Heart left ventricle (tissue), 16 donors: ENCODE results near the gene MEGF11. TPM values are rescaled to one million over a fixed set of nuclear protein-coding genes. Genes with fewer than 3 reads are reported as not detected.

Experiments used
- ATAC-seq, 4 donors: fragments of 200-7000 bp; cut with Tn5 transposase; one replicate each; pipeline ENCODE4 v1.9.1; 2020 to 2022; ENCODE audit warnings: moderate library complexity in 4 of 4, mild to moderate bottlenecking in 3 of 4, moderate number of reproducible peaks in 1 of 4
- DNase-seq, 5 donors: peaks; one replicate each; pipeline ENCODE4 v3.0.0-alpha.2; 2020
- H3K27ac ChIP-seq, 12 donors: fragments of 200-600 bp; sonication (generic) in 4 of 12; one replicate each; pipeline versions ENCODE4 v1.5.0 to v1.8.0; 2016 to 2022; ENCODE audit warnings: mild to moderate bottlenecking in 2 of 12
- H3K27me3 ChIP-seq, 9 donors: fragments of 200-600 bp; sonication (generic) in 2 of 9; one replicate each; pipeline versions ENCODE4 v1.5.1 to v1.8.0; 2016 to 2022; ENCODE audit warnings: mild to moderate bottlenecking in 3 of 9
- H3K36me3 ChIP-seq, 9 donors: fragments of 200-600 bp; sonication (generic) in 2 of 9; one replicate each; pipeline versions ENCODE4 v1.5.0 to v1.8.0; 2018 to 2022; ENCODE audit warnings: mild to moderate bottlenecking in 2 of 9
- H3K4me1 ChIP-seq, 12 donors: fragments of 200-600 bp; sonication (generic) in 4 of 12; one replicate each; pipeline versions ENCODE4 v1.5.0 to v1.8.0; 2016 to 2022; ENCODE audit warnings: mild to moderate bottlenecking in 3 of 12
- H3K4me3 ChIP-seq, 12 donors: fragments of 200-600 bp; sonication (generic) in 4 of 12; one replicate each; pipeline versions ENCODE4 v1.5.0 to v1.8.0; 2017 to 2022; ENCODE audit warnings: mild to moderate bottlenecking in 9 of 12, moderate library complexity in 4 of 12
- H3K9me3 ChIP-seq, 12 donors: fragments of 200-600 bp; sonication (generic) in 4 of 12; one replicate each; pipeline versions ENCODE4 v1.5.0 to v1.8.0; 2016 to 2022; ENCODE audit warnings: mild to moderate bottlenecking in 1 of 12
- CTCF ChIP-seq, 12 donors: fragments of 200-600 bp; sonication (generic) in 4 of 12; IDR thresholded peaks; one replicate each; pipeline versions ENCODE4 v1.5.0 to v1.8.0; 2018 to 2022; ENCODE audit warnings: antibody characterized with exemption in 12 of 12, mild to moderate bottlenecking in 5 of 12
- POLR2A ChIP-seq, 2 donors: fragments of 450-650 bp; IDR thresholded peaks; one replicate each; pipeline ENCODE4 v1.6.1; 2017; ENCODE audit warnings: antibody characterized with exemption in 2 of 2, mild to moderate bottlenecking in 2 of 2, moderate library complexity in 2 of 2
- WGBS, 4 donors: extraction: QIAGEN DNeasy Blood & Tissue Kit in 2 of 4; methylation state at CpG; one replicate each; pipeline versions ENCODE4 v1.1.5 to v1.1.7; 2013 to 2018; 5-methylcytosine and 5-hydroxymethylcytosine counted together
- intact Hi-C, 10 donors: fragments of 100-400 bp; cut with DNase I; formaldehyde crosslinking; loops; one replicate each; pipeline versions ENCODE4 v1.11.1 to v1.14.2; 2022
- polyA plus RNA-seq, 2 donors: library from polyadenylated mRNA; stranded (reverse); fragments of 200-250 nt; gene quantifications; one replicate each; pipeline ENCODE4 v1.2.3, GENCODE V29; 2013
- total RNA-seq, 9 donors: library from RNA; depleted of rRNA in 2 of 9; stranded (reverse); fragments of >200 nt in 2 of 9; fragmentation: NEBNext Ultra II Directional in 3 of 9; extraction: Animal tissue kit (Norgen Biotek cat#: 25700) in 3 of 9; gene quantifications; one replicate each; pipeline versions ENCODE4 v1.1.0 to v1.2.4, GENCODE V29; 2016 to 2023
- donor health status: ischemic (EF 13 %, LVEDD 7.1; RV severe dilation, severe dysfunction).
- donor health status: healthy with polysubstance abuse.
- donor health status: DM: no; HTN: yes; CAD: no.
- donor health status: DM: no; HTN: no; CAD: no.
- donor health status: ischemic (EF 25% LVEDD 6.9; RV normal size, moderate dysfunction).
- donor health status: ischemic (EF 25% LVEDD 5.7; RV mildly dilated, moderate dysfunction).
- donor health status: healthy.
- donor health status: DM: yes; HTN: yes; CAD: no.
- donor health status: ischemic (EF 35%, LVEDD 5.7; RV mildly dilated, moderate dysfunction).
- donor health status: nonischemic (EF 11% LVEDD 7.7; RV severe dilation, severe dysfunction).
- donor health status: DM: yes; HTN: yes; CAD: no.
- donor health status: PGD.
- donor health status: ischemic (EF 29% LVEDD 5.4; RV normal size, mild dysfunction).
- donor health status: nonischemic (EF 23%, LVEDD 6.1; RV moderate dilation, normal function).

The MEGF11 gene
- total and polyA plus RNA-seq, 11 donors, result 0.07 TPM; not detected in 10

GRCh38 chr15:66276546-66276945, 23.0 kb upstream of the MEGF11 start:
- no peak for TF ChIP-seq CTCF (IDR thresholded peaks at IDR 0.05)
- TF ChIP-seq POLR2A (IDR thresholded peaks at IDR 0.05), result no peak
- intact Hi-C loops, result no loop called here
- no peaks in the 10 kb centered on the region for H3K4me1 ChIP-seq
- H3K27me3 ChIP-seq, result no peaks in the 10 kb centered on the region
- DNase-seq, result no peak
- no peak overlapping the region for H3K4me3 ChIP-seq
- peaks cover 0 to 9% (median 0%) of the 10 kb centered on the region in 12 donors for H3K9me3 ChIP-seq
- no peaks in the 10 kb centered on the region for H3K36me3 ChIP-seq
- 93 to 95% (median 94%) methylated on average over 3 of the region's 3 CpGs for WGBS, 4 donors
- no peak for ATAC-seq
- H3K27ac ChIP-seq, result no peak overlapping the region

- ATAC-seq (no peak), DNase-seq (no peak)
- H3K4me3 ChIP-seq, result no peak overlapping the region
- no peaks in the 10 kb centered on the region for H3K4me1 ChIP-seq
- intact Hi-C loops, result no loop called here
- no peaks in the 10 kb centered on the region for H3K36me3 ChIP-seq
- peaks cover 0 to 9% (median 0%) of the 10 kb centered on the region in 12 donors for H3K9me3 ChIP-seq
- H3K27me3 ChIP-seq, result no peaks in the 10 kb centered on the region
- no peak for TF ChIP-seq POLR2A (IDR thresholded peaks at IDR 0.05)
- no peak for TF ChIP-seq CTCF (IDR thresholded peaks at IDR 0.05)
- H3K27ac ChIP-seq, result no peak overlapping the region
Observed at GRCh38 chr15:66275352-66275751, 21.8 kb upstream of the MEGF11 start.

DNA sequence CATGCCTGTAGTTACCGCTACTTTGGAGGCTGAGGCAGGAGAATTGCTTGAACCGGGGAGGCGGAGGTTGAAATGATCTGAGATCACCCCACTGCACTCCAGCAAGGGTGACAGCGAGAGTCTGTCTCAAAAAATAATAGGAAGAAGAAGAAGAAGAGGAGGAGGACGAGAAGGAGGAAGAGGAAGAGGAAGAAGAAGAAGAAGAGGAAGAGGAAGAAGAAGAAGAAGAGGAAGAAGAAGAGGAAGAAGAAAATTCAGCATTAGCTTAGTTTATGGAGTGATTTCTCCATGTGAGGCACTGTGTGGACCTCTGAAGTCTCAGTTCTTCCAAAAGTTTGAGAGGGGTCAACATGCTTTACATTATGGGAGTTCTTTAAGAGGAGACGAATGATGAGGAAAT, 17.4 kb upstream of the MEGF11 start:
- intact Hi-C loops, result no loop called here
- TF ChIP-seq POLR2A (IDR thresholded peaks at IDR 0.05) (no peak), CTCF (IDR thresholded peaks at IDR 0.05) (no peak)

GRCh38 chr15:66269326-66270090, 16.0 kb upstream of the MEGF11 start:
- DNase-seq (no peak), ATAC-seq (peak in 1 of 4 donors; percentile 43)
- no peak for TF ChIP-seq CTCF (IDR thresholded peaks at IDR 0.05)
- TF ChIP-seq POLR2A (IDR thresholded peaks at IDR 0.05), result no peak
- Histone ChIP-seq H3K4me1 (no peaks in the 10 kb centered on the region), H3K36me3 (no peaks in the 10 kb centered on the region), H3K4me3 (no peak overlapping the region), H3K27ac (no peak overlapping the region), H3K9me3 (no peaks in the 10 kb centered on the region), H3K27me3 (peaks cover 0 to 10% (median 0%) of the 10 kb centered on the region in 9 donors)
- WGBS, 4 donors, result 29 to 41% (median 32%) methylated on average over 13 of the region's 13 CpGs
- intact Hi-C loops, result no loop called here

More for the DNA sequence above, 17.4 kb upstream of the MEGF11 start:
- Histone ChIP-seq H3K4me3 (no peak overlapping the region), H3K27ac (no peak overlapping the region), H3K4me1 (no peaks in the 10 kb centered on the region), H3K36me3 (no peaks in the 10 kb centered on the region), H3K9me3 (peaks cover 0 to 9% (median 0%) of the 10 kb centered on the region in 12 donors), H3K27me3 (peaks cover 0 to 5% (median 0%) of the 10 kb centered on the region in 9 donors)
- ATAC-seq, result no peak
- no peak for DNase-seq
- WGBS, 4 donors, result 69 to 83% (median 71%) methylated on average over 6 of the region's 6 CpGs
